Muscle of leg (tissue), 11 donors: ENCODE measurements around the gene ARID2. TPM values are rescaled to one million over a fixed set of nuclear protein-coding genes. Genes with fewer than 3 reads are reported as not detected.

Experiments used
- DNase-seq: peaks from one replicate; pipeline ENCODE4 v3.0.0; 2013
- H3K27ac ChIP-seq: one replicate; pipeline ENCODE4 v1.5.1; 2013; ENCODE audit warnings: mild to moderate bottlenecking, low read length, control low read depth
- H3K27me3 ChIP-seq: one replicate; pipeline ENCODE4 v1.6.1; 2013; ENCODE audit warnings: low read length; ENCODE audit not compliant: control insufficient read depth, insufficient read depth
- H3K36me3 ChIP-seq: one replicate; pipeline ENCODE4 v1.6.1; 2013; ENCODE audit warnings: low read length; ENCODE audit not compliant: control insufficient read depth, insufficient read depth
- H3K4me1 ChIP-seq: one replicate; pipeline ENCODE4 v1.6.1; 2013; ENCODE audit warnings: low read length; ENCODE audit not compliant: control insufficient read depth, insufficient read depth
- H3K4me3 ChIP-seq: one replicate; pipeline ENCODE4 v1.5.1; 2013; ENCODE audit warnings: low read length, control low read depth
- H3K9me3 ChIP-seq: replicated peaks from 2 replicates; pipeline ENCODE4 v1.6.1; 2013; ENCODE audit warnings: low read depth, low read length; ENCODE audit not compliant: control insufficient read depth
- WGBS: methylation state at CpG from one replicate; pipeline ENCODE4 v1.1.5; 2013; ENCODE audit warnings: missing lambda C conversion rate; ENCODE audit not compliant: insufficient coverage; 5-methylcytosine and 5-hydroxymethylcytosine counted together
- polyA plus RNA-seq, 8 donors: library from polyadenylated mRNA; unstranded; fragments of 120-200 nt; gene quantifications; one replicate each; pipeline versions ENCODE4 v1.2.1 to v1.2.3, GENCODE V29; 2013; ENCODE audit warnings: inconsistent platforms in 1 of 8, low replicate concordance in 1 of 8; ENCODE audit not compliant: insufficient read length in 8 of 8, insufficient read depth in 1 of 8
- total RNA-seq: library from RNA; stranded (reverse); fragments of 120-200 nt; gene quantifications from one replicate; pipeline ENCODE4 v1.2.4, GENCODE V29; 2013

The ARID2 gene
- total and polyA plus RNA-seq, 9 donors = 11.4 to 23.5 (median 16.4) TPM

GRCh38 chr12:45730348-45731189 lies 1.1 kb downstream of the ARID2 start:
- H3K4me1 ChIP-seq = peaks cover 2% of the 10 kb centered on the region
- peak; percentile 77 for DNase-seq
- under 1% methylated on average over 50 of the region's 67 CpGs for WGBS

GRCh38 chr12:45731190-45731775 lies 1.8 kb downstream of the ARID2 start:
- WGBS = no CpG with 5 or more reads among the region's 4 CpGs
- H3K4me1 ChIP-seq = peaks cover 2% of the 10 kb centered on the region
- H3K9me3 ChIP-seq = no peaks in the 10 kb centered on the region
- H3K4me3 ChIP-seq = peak overlapping the region; percentile 73
- H3K27me3 ChIP-seq = no peaks in the 10 kb centered on the region
- peak overlapping the region; percentile 99 for H3K27ac ChIP-seq
- no peaks in the 10 kb centered on the region for H3K36me3 ChIP-seq
- peak; percentile 5 for DNase-seq

More at GRCh38 chr12:45730348-45731189, 1.1 kb downstream of the ARID2 start:
- Histone ChIP-seq H3K4me3 (peak overlapping the region; percentile 96), H3K27me3 (no peaks in the 10 kb centered on the region), H3K36me3 (no peaks in the 10 kb centered on the region), H3K27ac (peak overlapping the region; percentile 99), H3K9me3 (no peaks in the 10 kb centered on the region)

- no peaks in the 10 kb centered on the region for H3K27me3 ChIP-seq
- peak overlapping the region; percentile 99 for H3K27ac ChIP-seq
- peak overlapping the region; percentile 73 for H3K4me3 ChIP-seq
- peaks cover 2% of the 10 kb centered on the region for H3K4me1 ChIP-seq
- 0% methylated on average over 3 of the region's 5 CpGs for WGBS
- H3K36me3 ChIP-seq = no peaks in the 10 kb centered on the region
- peak; percentile 44 for DNase-seq
- no peaks in the 10 kb centered on the region for H3K9me3 ChIP-seq
These were observed 2.7 kb downstream of the ARID2 start for GRCh38 chr12:45732250-45732649.

GRCh38 chr12:45732936-45733335 lies 3.4 kb downstream of the ARID2 start:
- H3K27me3 ChIP-seq = no peaks in the 10 kb centered on the region
- peaks cover under 1% of the 10 kb centered on the region for H3K4me1 ChIP-seq
- H3K4me3 ChIP-seq = no peak overlapping the region
- H3K9me3 ChIP-seq = no peaks in the 10 kb centered on the region
- H3K36me3 ChIP-seq = no peaks in the 10 kb centered on the region
- no peak overlapping the region for H3K27ac ChIP-seq
- peak; percentile 36 for DNase-seq

GRCh38 chr12:45737638-45738037 lies 8.1 kb downstream of the ARID2 start:
- Histone ChIP-seq H3K4me1 (no peaks in the 10 kb centered on the region), H3K36me3 (peaks cover 4% of the 10 kb centered on the region), H3K27ac (no peak overlapping the region), H3K4me3 (no peak overlapping the region), H3K27me3 (no peaks in the 10 kb centered on the region), H3K9me3 (peaks cover 13% of the 10 kb centered on the region)
- DNase-seq = no peak

DNA sequence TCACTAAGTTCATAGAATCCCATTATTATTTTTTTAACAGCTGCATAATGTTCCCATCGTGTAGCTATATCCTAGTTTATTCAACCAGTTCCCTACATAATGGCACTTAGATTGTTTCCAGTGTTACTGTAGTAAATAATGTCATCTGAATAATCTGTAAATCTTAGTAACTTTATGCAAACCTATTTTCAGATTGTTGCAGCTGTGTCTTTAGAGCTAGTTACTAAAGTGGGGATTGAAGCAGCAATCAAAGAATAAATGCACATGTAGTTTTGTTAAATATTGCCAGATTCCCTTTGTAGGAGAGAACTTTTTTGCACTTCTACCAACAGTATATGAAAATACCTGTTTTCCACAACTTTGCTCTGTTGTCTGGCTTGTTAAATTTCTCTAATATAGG lies 13.1 kb downstream of the ARID2 start:
- H3K4me1 ChIP-seq = no peaks in the 10 kb centered on the region
- no peaks in the 10 kb centered on the region for H3K27me3 ChIP-seq
- no CpG with 5 or more reads among the region's 1 CpG for WGBS
- DNase-seq = no peak
- H3K36me3 ChIP-seq = peaks cover 4% of the 10 kb centered on the region
- H3K9me3 ChIP-seq = peaks cover 17% of the 10 kb centered on the region
- no peak overlapping the region for H3K4me3 ChIP-seq
- H3K27ac ChIP-seq = no peak overlapping the region

DNA sequence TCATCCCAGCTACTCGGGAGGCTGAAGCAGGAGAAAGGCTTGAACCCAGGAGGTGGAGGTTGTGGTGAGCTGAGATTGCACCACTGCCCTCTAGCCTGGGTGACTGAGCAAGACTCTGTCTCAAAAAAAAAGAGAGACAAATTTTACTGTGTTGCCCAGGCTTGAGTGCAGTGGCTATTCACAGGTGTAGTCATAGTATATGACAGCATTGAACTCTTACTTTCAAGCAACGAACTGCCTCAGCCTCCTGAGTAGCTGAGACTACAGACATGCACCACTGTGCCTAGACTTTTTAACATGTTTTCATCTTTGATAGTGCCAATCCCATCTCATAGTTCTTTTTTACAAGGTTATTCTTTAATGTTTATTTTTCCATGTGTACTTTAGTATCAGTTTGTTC lies 13.7 kb downstream of the ARID2 start:
- Histone ChIP-seq H3K4me3 (no peak overlapping the region), H3K9me3 (peaks cover 17% of the 10 kb centered on the region), H3K27ac (no peak overlapping the region), H3K4me1 (no peaks in the 10 kb centered on the region), H3K36me3 (peaks cover 4% of the 10 kb centered on the region), H3K27me3 (no peaks in the 10 kb centered on the region)
- WGBS = 100% methylated on average over 1 of the region's 2 CpGs
- DNase-seq = no peak

GRCh38 chr12:45745861-45746277 lies 16.4 kb downstream of the ARID2 start:
- WGBS = no CpG with 5 or more reads among the region's 1 CpG
- peak; percentile 16 for DNase-seq
- H3K4me3 ChIP-seq = no peak overlapping the region

GRCh38 chr12:45756666-45757065 lies 27.2 kb downstream of the ARID2 start:
- 73% methylated on average over 3 of the region's 3 CpGs for WGBS
- Histone ChIP-seq H3K4me1 (no peaks in the 10 kb centered on the region), H3K36me3 (peaks cover 2% of the 10 kb centered on the region), H3K27ac (no peak overlapping the region), H3K27me3 (no peaks in the 10 kb centered on the region), H3K4me3 (no peak overlapping the region), H3K9me3 (no peaks in the 10 kb centered on the region)
- DNase-seq = no peak

More at GRCh38 chr12:45745861-45746277, 16.4 kb downstream of the ARID2 start:
- Histone ChIP-seq H3K4me1 (no peaks in the 10 kb centered on the region), H3K27ac (no peak overlapping the region), H3K9me3 (peaks cover 17% of the 10 kb centered on the region), H3K36me3 (peaks cover 6% of the 10 kb centered on the region), H3K27me3 (no peaks in the 10 kb centered on the region)

DNA sequence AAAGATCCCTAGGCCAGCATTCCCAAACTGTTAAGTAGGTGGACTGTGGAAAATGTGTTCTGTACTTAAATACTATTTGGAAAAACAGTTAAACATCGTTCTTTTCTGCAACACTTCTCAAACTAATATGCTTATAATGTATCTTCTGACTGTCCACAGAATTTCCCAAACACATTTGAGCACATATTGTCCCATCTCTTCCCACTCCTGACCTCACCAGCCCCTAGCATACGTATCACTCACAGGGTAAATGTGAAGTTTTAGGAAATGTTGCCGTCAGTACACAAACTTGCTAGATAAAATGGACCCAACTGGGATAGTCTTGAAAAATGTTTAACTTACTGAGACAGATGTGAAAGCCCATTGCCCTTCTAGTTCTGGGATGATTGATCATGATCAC lies 27.7 kb downstream of the ARID2 start:
- Histone ChIP-seq H3K4me1 (no peaks in the 10 kb centered on the region), H3K9me3 (no peaks in the 10 kb centered on the region), H3K27me3 (no peaks in the 10 kb centered on the region), H3K27ac (no peak overlapping the region), H3K4me3 (no peak overlapping the region), H3K36me3 (peaks cover 2% of the 10 kb centered on the region)
- WGBS = 83% methylated on average over 3 of the region's 3 CpGs
- no peak for DNase-seq
